GOT3 (cell line): ENCODE results near the gene TREM2.
"Not testable (repeated sequence)": the region's sequence is repeated elsewhere in the genome, so short reads cannot be mapped to it uniquely, and the experiment has no call there.

Source experiments
- DNase-seq: peaks from one replicate; lab custom pipeline; 2025; ENCODE audit warnings: mixed read lengths; lab: John Stamatoyannopoulos, UW

TREM2 gene

DNA sequence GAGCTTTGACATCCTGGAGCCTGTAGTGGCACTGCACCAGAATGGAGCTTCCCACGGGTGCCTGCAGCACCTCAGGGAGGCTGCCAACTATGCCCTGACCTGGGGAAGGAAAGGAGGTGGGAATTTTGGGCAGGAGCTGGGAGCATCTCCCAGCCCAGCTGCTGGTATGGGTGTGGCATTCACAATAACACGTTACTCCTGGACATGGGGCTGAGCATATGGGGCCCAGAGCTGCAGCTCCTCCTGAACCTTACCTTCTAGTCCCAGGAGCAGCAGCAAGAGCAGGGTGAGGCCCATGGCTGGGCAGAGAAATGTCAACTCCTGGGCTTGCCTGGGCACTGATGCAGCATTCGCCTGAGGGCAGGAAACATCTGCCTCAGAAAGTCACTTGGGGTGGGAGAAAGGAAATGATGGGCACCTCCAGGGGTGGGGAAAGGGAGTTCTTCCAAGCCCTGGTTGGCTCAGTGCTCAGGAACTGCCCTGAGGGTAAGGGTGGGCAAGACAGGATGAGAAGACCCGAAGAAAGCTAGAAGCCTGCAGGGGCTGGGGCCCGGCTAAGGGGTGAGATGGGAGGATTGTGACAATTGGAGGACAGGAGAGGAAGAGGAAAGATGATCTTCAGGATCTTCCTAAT is 8.8 kb downstream of the TREM2 start, which contains the start of gene TREML1:
TSS of gene TREML1 (minus strand) at position 356 of the 634 bp plus-strand sequence. CDS start at position 297, 59 bp downstream.
- DNase-seq: no peak

DNA sequence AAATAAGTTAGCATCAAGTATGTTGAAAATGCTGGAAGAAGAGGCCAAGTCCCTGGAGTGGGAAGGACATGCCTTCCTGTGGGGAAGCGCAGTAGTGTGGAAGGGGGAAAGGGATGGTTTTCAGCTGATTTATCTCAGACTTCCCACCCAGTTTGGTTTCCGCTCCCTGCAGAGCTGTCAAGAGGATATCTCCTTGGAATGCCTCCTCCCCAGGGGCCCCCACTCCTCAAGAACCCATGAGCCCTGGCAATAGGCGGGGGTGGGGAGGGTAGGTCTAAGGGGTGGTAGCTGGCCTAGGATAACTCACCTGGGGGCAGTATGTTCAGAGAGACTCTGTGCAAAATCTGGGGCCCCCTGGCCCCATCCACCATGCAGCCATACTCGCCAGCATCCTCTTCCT is 9.5 kb downstream of the TREM2 start:
- no peak for DNase-seq

DNA sequence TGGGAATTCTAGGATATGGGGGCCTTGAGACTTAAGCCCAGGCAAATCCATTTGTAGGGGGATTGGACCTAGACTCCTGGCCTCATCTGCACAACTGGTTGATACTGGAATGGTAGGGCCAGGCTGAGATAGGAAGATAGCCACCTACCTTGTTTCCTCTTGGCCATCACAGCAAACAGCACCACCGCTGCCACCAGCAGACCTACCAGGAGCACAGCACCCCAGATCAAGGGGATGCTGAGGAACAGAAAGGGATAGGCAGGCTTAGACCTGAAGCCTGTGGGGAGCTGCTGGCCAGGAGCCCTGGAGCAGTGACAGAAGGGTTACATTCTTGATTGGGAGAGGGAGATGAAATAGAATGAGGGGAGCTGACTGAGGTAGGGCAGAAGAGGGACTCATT is 12.2 kb downstream of the TREM2 start:
- no peak for DNase-seq

DNA sequence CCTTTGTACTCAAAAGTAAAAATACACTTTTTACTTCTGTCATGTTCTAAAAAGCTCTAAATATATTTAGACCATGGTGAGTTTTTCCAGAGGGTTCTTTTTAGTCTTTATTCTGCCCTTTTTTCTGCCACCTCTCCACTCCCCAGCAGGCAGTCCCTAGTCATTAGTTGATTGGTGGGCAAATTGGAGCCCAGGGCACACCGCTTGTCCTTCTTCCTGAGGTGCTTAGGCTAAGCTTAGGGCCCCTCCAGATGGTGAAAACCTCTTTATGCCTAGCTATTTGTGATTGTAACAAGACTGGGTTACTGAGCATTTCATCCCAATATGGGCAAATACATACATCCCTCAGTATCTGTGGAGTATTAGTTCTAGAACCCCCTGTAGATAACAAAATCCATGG is 15.0 kb downstream of the TREM2 start:
- DNase-seq: no peak

DNA sequence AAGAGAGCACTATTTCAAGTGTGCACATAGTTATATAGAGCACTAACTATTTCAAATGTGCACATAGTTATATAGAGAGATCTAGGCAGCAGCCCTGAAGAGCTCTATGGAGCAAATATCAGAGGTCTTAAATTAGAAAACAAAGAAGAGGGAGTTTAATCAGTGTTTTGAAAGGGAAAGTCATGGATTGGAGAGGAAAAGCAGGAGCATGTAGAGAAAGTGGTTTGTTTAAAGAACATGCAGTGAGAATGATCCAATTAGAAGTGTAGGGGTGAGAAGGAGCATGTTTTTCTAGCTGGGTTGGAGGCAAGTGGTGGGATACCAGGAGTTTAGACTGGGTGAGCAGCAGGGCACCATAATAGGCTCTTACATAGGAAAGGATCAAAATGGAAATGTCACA is 26.0 kb downstream of the TREM2 start:
- DNase-seq: no peak

DNA sequence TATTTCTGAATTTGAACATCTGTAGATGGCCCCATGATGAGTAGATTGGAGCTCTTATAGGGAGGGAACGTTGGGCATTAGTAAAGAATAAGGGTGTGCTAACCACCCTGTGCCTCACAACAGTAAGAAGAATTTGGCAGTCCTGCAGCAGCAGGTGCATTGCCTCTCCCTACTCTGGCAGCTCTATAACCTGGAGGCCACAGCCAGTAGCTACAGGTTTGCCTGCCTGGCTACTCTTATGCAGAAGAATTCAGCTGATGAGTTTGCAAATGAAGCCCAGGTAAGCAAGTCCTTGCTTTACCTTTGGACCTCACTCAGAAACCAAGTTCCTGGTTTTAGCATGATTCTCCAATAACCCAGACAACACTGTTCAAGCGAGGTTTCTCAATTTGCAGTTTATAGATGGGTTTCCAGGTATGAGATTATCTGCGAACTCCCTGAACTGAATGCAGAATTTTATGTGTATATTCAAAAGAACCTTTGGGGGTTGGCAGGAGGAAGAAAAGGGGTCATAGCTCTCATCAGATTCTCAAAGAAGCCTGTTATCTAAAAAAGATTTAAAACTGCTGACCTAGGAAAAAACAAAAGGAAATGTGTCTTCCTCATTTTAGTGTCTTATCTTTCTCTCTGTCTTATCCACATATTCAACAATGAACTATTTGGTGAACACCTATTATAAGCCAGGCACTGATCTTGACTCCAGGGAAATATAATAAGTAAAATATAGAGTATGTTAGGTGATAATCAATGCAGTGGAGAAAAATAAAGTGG is 27.7 kb downstream of the TREM2 start:
- no peak for DNase-seq

DNA sequence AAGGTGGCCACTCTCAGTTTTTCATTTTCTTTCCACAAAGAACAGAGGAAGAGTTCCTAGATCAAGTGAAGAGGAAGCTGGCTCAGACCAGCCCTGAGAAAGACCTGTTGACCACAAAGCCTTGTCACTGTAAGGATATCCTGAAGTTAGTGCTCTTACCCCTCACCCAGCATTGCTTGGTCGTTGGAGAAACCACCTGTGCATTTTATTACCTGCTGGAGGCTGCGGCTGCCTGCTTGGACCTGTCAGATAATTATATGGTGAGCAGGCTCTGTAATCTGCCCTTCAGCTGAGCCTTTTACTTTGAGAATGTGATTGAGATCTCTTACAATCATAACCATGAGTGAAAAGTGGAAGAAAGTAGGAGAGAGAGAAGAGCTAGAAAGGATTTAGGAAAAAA is 30.7 kb downstream of the TREM2 start:
- DNase-seq: no peak

DNA sequence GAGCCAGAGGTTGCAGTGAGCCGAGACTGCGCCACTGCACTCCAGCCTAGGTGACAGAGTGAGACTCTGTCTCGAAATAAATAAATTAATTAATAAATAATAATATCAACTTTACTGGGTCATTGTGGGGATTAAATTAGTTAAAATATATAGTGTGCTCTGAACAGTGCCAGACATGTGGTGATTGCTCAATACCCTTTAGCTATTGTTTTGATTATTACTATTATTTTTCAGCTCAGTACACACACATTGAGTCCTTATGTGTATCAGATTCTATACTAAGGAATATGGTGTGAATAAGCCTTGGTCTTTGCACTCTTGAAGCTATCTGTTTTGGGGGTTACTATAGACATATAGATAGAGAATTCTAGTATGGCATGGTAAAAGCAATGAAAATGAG is 37.6 kb downstream of the TREM2 start:
- no peak for DNase-seq

DNA sequence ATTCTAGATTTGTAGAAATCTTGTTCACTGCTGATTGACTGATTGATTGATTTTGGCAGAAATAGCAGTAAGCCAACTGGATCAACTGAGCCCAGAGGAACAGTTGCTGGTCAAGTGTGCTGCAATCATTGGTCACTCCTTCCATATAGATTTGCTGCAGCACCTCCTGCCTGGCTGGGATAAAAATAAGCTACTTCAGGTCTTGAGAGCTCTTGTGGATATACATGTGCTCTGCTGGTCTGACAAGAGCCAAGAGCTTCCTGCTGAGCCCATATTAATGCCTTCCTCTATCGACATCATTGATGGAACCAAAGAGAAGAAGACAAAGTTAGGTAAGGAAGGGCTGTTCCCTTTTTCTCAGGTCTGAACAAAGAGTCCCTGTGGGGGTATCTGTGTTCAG is 40.0 kb downstream of the TREM2 start:
- no peak for DNase-seq

DNA sequence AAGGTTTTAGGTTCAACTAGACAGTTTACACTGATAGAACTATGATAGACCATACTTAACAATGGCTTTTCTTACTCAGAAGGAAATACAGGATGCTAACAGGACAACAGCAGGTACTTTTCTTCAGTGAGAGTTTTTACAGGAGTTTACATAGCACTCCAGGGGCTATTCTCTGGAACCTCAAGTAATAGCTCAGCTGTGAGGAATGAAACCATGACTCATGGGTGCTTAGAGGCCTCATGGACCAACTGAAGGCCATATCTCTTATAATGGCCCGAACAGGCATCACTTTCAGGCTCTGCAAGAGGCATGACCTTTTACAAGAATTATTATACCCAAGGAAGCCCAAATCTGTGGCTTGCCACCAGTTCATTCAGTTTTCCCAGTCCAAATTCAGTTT is 40.5 kb downstream of the TREM2 start:
- no peak for DNase-seq

DNA sequence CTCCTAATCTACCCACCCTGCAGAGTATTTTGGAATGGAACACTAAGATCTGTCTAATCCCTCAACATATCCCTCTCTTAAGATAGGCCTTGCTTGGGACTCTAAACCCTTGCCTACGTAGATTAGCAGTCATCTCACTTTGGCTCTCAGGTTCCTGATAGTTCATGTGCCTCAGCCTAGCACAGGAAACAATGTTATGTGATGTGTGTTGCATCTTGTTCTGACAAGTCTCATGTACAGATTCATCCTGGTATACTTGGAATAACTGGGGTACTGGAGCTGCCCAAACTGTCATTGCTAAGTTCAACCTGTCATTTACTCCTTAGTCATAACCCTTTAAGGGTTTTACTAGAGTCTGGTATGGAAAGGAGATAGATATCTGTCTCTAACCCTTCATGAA is 42.9 kb downstream of the TREM2 start:
- DNase-seq: no peak

DNA sequence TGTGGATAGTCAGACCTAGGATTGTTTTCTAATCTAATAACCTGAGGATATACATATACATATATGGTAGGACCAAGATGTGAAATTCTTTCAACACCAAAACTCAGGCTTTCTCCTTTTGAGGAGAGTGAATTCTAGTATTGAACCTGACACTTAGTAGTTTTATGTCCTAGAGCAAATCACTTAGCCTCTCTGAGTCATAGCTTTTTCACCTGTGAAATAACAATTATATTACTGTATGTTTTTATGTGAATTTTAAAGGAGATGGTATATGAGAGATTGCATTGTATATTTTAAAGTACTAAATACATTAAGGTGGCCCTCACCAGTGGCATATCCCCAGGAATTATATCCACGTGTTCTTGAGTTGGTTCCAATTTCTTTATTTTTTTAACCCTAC is 43.4 kb downstream of the TREM2 start:
- no peak for DNase-seq

DNA sequence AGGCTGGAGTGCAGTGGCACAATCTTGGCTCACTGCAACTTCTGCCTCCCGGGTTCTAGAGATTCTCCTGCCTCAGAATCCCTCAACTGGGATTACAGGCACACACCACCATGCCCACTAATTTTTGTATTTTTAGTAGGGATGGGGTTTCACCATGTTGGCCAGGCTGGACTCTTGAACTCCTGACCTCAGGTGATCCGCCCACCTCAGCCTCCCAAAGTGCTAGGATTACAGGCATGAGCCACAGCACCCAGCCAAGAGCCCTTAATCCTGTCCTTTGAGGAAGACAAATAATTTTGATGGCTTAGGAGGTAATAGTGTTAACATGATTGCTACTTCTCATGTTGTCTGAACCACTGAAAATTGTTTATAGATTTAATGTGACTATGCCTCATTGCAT is 47.9 kb downstream of the TREM2 start:
- DNase-seq: not testable (repeated sequence)

DNA sequence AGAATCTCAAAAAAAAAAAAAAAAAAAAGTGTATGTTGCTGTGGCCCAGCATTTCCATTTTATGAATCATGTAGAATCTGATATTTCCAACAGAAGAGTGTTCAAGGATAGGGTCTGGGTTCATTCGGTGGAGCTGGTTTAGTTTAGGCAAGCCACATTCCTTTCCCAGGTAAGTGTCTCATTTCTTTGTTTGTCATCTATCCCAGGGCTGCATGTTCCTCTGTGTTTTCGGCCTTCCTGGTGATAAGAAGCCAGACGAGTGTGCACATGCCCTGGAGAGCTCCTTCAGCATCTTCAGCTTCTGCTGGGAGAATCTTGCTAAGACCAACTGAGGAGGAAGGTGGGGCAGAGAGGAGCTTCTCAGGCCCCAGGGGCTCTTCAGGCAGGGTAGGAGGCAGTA is 51.9 kb downstream of the TREM2 start:
- DNase-seq: no peak
